Lower leg skin (tissue), 3 donors: Measurements from ENCODE around the gene PALLD.

Experiments
- CTCF ChIP-seq, 3 donors: fragments of 450-650 bp; IDR thresholded peaks; one replicate each; pipeline ENCODE4 v1.5.1; 2016; ENCODE audit warnings: antibody characterized with exemption in 3 of 3, mild to moderate bottlenecking in 3 of 3, moderate library complexity in 2 of 3
- POLR2A ChIP-seq, 2 donors: fragments of 450-650 bp; IDR thresholded peaks; one replicate each; pipeline ENCODE4 v1.6.1; 2016 to 2017; ENCODE audit warnings: antibody characterized with exemption in 2 of 2, mild to moderate bottlenecking in 1 of 2, moderate library complexity in 1 of 2

GRCh38 chr4:168521721-168522120, 24.9 kb downstream of the PALLD start:
- TF ChIP-seq CTCF (IDR thresholded peaks at IDR 0.05) (no peak), POLR2A (IDR thresholded peaks at IDR 0.05) (no peak)
